Breast epithelium (tissue), 3 donors: ENCODE results near the gene LGR5.

Source experiments
- CTCF ChIP-seq, 3 donors: fragments of 450-650 bp; IDR thresholded peaks; one replicate each; pipeline ENCODE4 v1.5.1; 2016 to 2017; ENCODE audit warnings: antibody characterized with exemption in 3 of 3, mild to moderate bottlenecking in 3 of 3, moderate library complexity in 3 of 3
- POLR2A ChIP-seq: fragments of 450-650 bp; IDR thresholded peaks from one replicate; pipeline ENCODE4 v1.6.1; 2016; ENCODE audit warnings: antibody characterized with exemption, mild to moderate bottlenecking, moderate library complexity
- POLR2AphosphoS5 ChIP-seq, 3 donors: sonication (generic); formaldehyde crosslinking; IDR thresholded peaks; one replicate each; pipeline ENCODE4 v1.6.1; 2017; ENCODE audit warnings: antibody characterized with exemption in 3 of 3

- TF ChIP-seq CTCF (IDR thresholded peaks at IDR 0.05) (no peak), POLR2AphosphoS5 (IDR thresholded peaks at IDR 0.05) (no peak), POLR2A (no peak)
These were observed 38.0 kb downstream of the LGR5 start for GRCh38 chr12:71477609-71478008.
